Activated T-cell treated with anti-CD3 and anti-CD28 coated beads, Interleukin-2, amount 50 U/mL, for 24 hours (primary cell): ENCODE measurements around the gene WFS1.

Source experiments
- DNase-seq: peaks from one replicate; pipeline ENCODE4 v3.0.0-alpha.2; 2020
- H3K27ac Mint-ChIP-seq: 2 replicates; pipeline ENCODE4 v1.8.0; 2020; ENCODE audit warnings: mild to moderate bottlenecking, mixed read lengths
- H3K27me3 Mint-ChIP-seq: 2 replicates; pipeline ENCODE4 v1.8.0; 2020; ENCODE audit warnings: mixed read lengths
- H3K36me3 Mint-ChIP-seq: 2 replicates; pipeline ENCODE4 v1.8.0; 2020; ENCODE audit warnings: low read depth, mixed read lengths
- H3K4me1 Mint-ChIP-seq: 2 replicates; pipeline ENCODE4 v1.8.0; 2020; ENCODE audit warnings: low read depth, mixed read lengths
- H3K4me3 Mint-ChIP-seq: 2 replicates; pipeline ENCODE4 v1.8.0; 2020; ENCODE audit warnings: mild to moderate bottlenecking, moderate library complexity, mixed read lengths
- H3K9me3 Mint-ChIP-seq: 2 replicates; pipeline ENCODE4 v1.8.0; 2020; ENCODE audit warnings: mixed read lengths

The WFS1 gene

DNA sequence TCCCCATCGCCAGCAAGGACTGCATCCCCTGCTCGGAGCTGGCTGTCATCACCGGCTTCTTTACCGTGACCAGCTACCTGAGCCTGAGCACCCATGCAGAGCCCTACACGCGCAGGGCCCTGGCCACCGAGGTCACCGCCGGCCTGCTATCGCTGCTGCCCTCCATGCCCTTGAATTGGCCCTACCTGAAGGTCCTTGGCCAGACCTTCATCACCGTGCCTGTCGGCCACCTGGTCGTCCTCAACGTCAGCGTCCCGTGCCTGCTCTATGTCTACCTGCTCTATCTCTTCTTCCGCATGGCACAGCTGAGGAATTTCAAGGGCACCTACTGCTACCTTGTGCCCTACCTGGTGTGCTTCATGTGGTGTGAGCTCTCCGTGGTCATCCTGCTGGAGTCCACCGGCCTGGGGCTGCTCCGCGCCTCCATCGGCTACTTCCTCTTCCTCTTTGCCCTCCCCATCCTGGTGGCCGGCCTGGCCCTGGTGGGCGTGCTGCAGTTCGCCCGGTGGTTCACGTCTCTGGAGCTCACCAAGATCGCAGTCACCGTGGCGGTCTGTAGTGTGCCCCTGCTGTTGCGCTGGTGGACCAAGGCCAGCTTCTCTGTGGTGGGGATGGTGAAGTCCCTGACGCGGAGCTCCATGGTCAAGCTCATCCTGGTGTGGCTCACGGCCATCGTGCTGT, 31.5 kb downstream of the WFS1 start:
- no peaks in the 10 kb centered on the region for H3K9me3 Mint-ChIP-seq
- H3K27ac Mint-ChIP-seq = no peak overlapping the region

GRCh38 chr4:6301732-6302442, 32.2 kb downstream of the WFS1 start:
- Mint-ChIP-seq H3K4me1 (no peaks in the 10 kb centered on the region), H3K27ac (no peak overlapping the region), H3K27me3 (peaks cover 10% of the 10 kb centered on the region), H3K36me3 (peaks cover 23% of the 10 kb centered on the region), H3K9me3 (no peaks in the 10 kb centered on the region), H3K4me3 (no peak overlapping the region)
- no peak for DNase-seq

More for the DNA sequence above, 31.5 kb downstream of the WFS1 start:
- Mint-ChIP-seq H3K4me3 (no peak overlapping the region), H3K27me3 (peaks cover 3% of the 10 kb centered on the region), H3K36me3 (peaks cover 23% of the 10 kb centered on the region), H3K4me1 (no peaks in the 10 kb centered on the region)
- no peak for DNase-seq

DNA sequence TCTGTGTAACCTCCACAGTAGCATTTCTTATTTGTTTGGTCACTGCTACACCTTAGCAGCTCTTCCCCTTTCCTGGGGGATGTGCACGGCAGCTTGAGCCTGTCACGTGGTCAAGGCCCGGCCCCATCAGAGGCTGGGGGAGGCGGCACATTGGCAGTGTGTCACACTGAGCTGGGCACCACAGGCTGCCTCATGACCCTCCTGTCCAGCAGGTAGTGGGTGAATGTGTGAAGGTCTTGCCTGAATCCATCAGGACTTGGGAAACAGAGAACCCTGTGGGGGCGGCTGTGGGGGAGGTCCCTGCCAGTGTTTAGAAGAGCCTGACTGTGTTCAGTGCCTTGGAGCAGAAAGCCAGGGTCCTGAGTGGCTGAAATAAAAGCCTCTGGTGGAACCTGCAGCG, 33.2 kb downstream of the WFS1 start:
- H3K27ac Mint-ChIP-seq = no peak overlapping the region
- no peaks in the 10 kb centered on the region for H3K9me3 Mint-ChIP-seq
- no peak overlapping the region for H3K4me3 Mint-ChIP-seq
- no peaks in the 10 kb centered on the region for H3K4me1 Mint-ChIP-seq
- no peak for DNase-seq
- H3K27me3 Mint-ChIP-seq = peaks cover 20% of the 10 kb centered on the region
- peaks cover 23% of the 10 kb centered on the region for H3K36me3 Mint-ChIP-seq

DNA sequence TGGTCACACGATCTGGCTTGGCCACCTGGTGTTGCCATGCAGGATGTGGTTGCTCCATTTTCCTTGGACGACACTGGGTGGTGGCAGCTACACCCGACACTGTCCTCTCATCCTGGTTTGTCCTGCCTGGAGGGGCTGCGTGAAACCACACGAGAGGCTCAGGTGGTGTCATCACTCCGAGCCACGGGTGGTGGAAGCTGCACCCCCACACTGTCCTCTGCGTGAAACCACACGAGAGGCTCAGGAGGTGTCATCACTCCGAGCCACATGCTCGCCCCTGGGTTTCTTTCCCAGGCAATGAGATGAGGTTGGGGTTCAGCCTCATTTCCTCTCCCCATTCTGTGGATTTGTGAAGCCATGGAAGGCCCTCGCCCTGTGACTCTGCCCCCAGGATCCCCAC, 34.3 kb downstream of the WFS1 start:
- peaks cover 23% of the 10 kb centered on the region for H3K36me3 Mint-ChIP-seq
- no peak overlapping the region for H3K4me3 Mint-ChIP-seq

GRCh38 chr4:6306299-6306698, 36.6 kb downstream of the WFS1 start:
- H3K36me3 Mint-ChIP-seq = peaks cover 15% of the 10 kb centered on the region
- peaks cover 48% of the 10 kb centered on the region for H3K27me3 Mint-ChIP-seq
- DNase-seq = no peak
- H3K4me1 Mint-ChIP-seq = peaks cover 12% of the 10 kb centered on the region
- H3K4me3 Mint-ChIP-seq = no peak overlapping the region
- no peak overlapping the region for H3K27ac Mint-ChIP-seq
- H3K9me3 Mint-ChIP-seq = peaks cover 4% of the 10 kb centered on the region

More for the DNA sequence above, 34.3 kb downstream of the WFS1 start:
- peaks cover 29% of the 10 kb centered on the region for H3K27me3 Mint-ChIP-seq
- H3K27ac Mint-ChIP-seq = no peak overlapping the region
- peaks cover 5% of the 10 kb centered on the region for H3K4me1 Mint-ChIP-seq
- no peak for DNase-seq
- peaks cover 4% of the 10 kb centered on the region for H3K9me3 Mint-ChIP-seq

- no peak overlapping the region for H3K27ac Mint-ChIP-seq
- H3K27me3 Mint-ChIP-seq = peaks cover 51% of the 10 kb centered on the region
- no peak overlapping the region for H3K4me3 Mint-ChIP-seq
- H3K36me3 Mint-ChIP-seq = peaks cover 6% of the 10 kb centered on the region
- H3K9me3 Mint-ChIP-seq = peaks cover 4% of the 10 kb centered on the region
- DNase-seq = no peak
- peaks cover 12% of the 10 kb centered on the region for H3K4me1 Mint-ChIP-seq
These were observed 37.6 kb downstream of the WFS1 start for GRCh38 chr4:6307230-6307629.

DNA sequence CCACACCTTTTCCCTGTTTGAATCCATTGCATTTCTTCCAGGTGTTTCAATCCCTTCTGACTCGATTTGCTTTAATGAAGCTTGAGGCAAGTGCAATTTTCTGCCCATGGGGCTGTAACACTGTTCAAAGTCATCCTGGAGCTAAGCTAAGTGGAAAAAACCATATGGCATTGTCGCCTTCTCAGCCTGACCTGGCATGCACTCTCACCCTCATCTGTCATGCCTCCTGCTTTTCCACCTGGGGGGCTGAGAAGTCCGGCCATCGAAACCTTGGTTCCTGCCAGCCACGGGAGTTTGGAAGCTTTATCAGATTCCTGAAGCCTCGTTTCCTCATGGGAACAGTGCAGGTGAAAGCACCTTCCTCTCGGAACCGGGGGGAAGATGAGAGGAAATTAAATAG, 38.2 kb downstream of the WFS1 start:
- Mint-ChIP-seq H3K27ac (no peak overlapping the region), H3K36me3 (no peaks in the 10 kb centered on the region), H3K27me3 (peaks cover 57% of the 10 kb centered on the region), H3K4me1 (peaks cover 12% of the 10 kb centered on the region), H3K9me3 (peaks cover 4% of the 10 kb centered on the region), H3K4me3 (no peak overlapping the region)
- no peak for DNase-seq

DNA sequence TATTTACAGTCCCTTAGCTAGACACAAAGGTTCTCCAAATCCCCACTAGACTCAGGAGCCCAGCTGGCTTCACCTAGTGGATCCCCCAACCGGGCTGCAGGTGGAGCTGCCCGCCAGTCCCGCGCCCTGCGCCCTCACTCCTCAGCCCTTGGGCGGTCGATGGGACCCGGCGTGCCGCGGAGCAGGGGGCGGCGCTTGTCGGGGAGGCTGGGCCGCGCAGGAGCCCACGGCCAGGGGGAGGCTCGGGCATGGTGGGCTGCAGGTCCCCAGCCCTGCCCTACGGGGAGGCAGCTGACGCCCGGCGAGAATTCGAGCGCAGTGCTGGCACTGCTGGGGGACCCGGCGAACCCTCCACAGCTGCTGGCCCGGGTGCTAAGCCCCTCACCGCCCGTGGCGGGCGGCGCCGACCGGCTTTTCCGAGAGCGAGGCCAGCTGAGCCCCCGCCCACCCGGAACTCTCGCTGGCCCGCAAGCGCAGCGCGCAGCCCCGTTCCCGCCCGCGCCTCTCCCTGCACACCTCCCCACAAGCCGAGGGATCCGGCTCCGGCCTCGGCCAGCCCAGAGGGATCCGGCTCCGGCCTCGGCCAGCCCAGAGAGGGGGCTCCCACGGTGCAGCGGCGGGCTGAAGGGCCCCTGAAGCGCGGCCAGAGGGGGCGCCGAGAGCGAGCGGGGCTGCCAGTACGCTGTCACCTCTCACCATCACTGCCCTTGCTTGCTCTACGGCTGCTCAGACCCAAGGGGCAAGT, 39.4 kb downstream of the WFS1 start:
- no peak overlapping the region for H3K27ac Mint-ChIP-seq
- peaks cover 12% of the 10 kb centered on the region for H3K4me1 Mint-ChIP-seq
- peaks cover 4% of the 10 kb centered on the region for H3K9me3 Mint-ChIP-seq
- peak; percentile 68 for DNase-seq
- H3K27me3 Mint-ChIP-seq = peaks cover 61% of the 10 kb centered on the region
- peak overlapping the region; percentile 55 for H3K4me3 Mint-ChIP-seq
- no peaks in the 10 kb centered on the region for H3K36me3 Mint-ChIP-seq

GRCh38 chr4:6309777-6310176, 40.1 kb downstream of the WFS1 start:
- Mint-ChIP-seq H3K27me3 (peaks cover 64% of the 10 kb centered on the region), H3K9me3 (peaks cover 4% of the 10 kb centered on the region), H3K4me3 (peak overlapping the region; percentile 55), H3K36me3 (no peaks in the 10 kb centered on the region), H3K27ac (no peak overlapping the region), H3K4me1 (peaks cover 12% of the 10 kb centered on the region)
- DNase-seq = no peak

GRCh38 chr4:6313216-6313615, 43.6 kb downstream of the WFS1 start:
- Mint-ChIP-seq H3K4me1 (peaks cover 12% of the 10 kb centered on the region), H3K4me3 (no peak overlapping the region), H3K27ac (no peak overlapping the region), H3K36me3 (no peaks in the 10 kb centered on the region), H3K9me3 (peaks cover 4% of the 10 kb centered on the region), H3K27me3 (peaks cover 53% of the 10 kb centered on the region)
- no peak for DNase-seq

DNA sequence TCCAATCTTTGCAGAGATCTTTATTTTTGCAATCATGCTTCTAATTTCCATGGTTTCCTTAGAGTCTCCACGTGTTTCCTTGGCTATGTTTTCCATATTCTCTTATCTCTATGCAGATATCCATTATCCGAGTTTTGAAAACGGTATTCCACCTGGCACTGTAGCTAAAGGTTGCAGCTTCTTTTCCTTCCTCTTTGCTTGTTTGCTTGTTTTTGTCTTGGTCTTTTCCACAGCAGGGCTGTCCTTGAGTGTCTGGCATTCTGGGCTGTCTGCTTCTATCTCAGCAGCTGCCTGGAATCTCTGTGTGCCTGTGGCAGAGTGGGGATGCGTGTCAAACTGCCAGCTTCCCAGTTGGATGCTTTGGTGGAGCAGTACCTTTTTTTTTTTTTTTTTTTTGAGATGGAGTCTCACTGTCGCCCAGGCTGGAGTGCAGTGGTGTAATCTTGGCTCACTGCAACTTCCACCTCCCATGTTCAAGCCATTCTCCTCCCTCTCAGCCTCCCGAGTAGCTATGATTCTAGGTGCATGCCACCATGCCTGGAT, 46.9 kb downstream of the WFS1 start:
- DNase-seq = no peak
- no peaks in the 10 kb centered on the region for H3K36me3 Mint-ChIP-seq
- no peak overlapping the region for H3K27ac Mint-ChIP-seq
- no peaks in the 10 kb centered on the region for H3K9me3 Mint-ChIP-seq
- no peak overlapping the region for H3K4me3 Mint-ChIP-seq
- peaks cover 46% of the 10 kb centered on the region for H3K27me3 Mint-ChIP-seq
- no peaks in the 10 kb centered on the region for H3K4me1 Mint-ChIP-seq

- no peak for DNase-seq
- Mint-ChIP-seq H3K9me3 (no peaks in the 10 kb centered on the region), H3K27me3 (peaks cover 55% of the 10 kb centered on the region), H3K4me1 (no peaks in the 10 kb centered on the region), H3K27ac (no peak overlapping the region), H3K36me3 (no peaks in the 10 kb centered on the region), H3K4me3 (no peak overlapping the region)
These were observed 48.6 kb downstream of the WFS1 start for GRCh38 chr4:6318206-6318605.

DNA sequence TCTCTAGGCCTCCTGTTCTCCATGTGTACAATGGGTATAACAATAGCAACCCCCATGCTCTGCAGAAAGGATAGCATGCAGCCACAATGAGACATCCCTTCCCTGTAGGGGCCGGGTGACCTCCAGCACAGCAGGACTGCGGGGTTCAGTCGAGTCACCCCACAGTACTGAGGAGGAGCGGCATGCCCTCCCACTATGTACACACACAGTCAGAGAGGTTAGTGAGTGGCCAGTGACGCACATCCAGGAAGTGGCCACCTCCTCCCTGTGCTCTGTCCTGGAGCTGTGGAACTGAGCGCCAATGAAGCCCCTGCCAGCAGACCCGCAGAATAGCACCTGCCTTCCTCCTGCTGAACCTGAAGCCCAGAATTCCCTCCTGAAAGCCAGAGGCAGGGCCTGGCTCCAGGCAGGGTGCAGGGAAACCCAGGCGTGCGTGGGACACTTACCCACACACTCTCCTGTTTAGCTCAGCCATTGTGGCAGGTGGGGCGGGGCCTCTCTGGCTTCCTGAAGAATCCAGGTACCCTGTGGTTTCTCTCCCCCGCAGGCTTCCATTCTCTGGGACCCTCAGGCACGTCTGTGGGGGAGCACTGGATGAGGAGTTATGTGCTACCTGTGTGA, 50.0 kb downstream of the WFS1 start:
- peaks cover 62% of the 10 kb centered on the region for H3K27me3 Mint-ChIP-seq
- no peak overlapping the region for H3K27ac Mint-ChIP-seq
- no peaks in the 10 kb centered on the region for H3K9me3 Mint-ChIP-seq
- no peaks in the 10 kb centered on the region for H3K4me1 Mint-ChIP-seq
- no peak for DNase-seq
- no peak overlapping the region for H3K4me3 Mint-ChIP-seq
- no peaks in the 10 kb centered on the region for H3K36me3 Mint-ChIP-seq

GRCh38 chr4:6320663-6321062, 51.0 kb downstream of the WFS1 start:
- Mint-ChIP-seq H3K4me3 (no peak overlapping the region), H3K27me3 (peaks cover 72% of the 10 kb centered on the region), H3K36me3 (no peaks in the 10 kb centered on the region), H3K9me3 (no peaks in the 10 kb centered on the region), H3K27ac (no peak overlapping the region), H3K4me1 (no peaks in the 10 kb centered on the region)
- DNase-seq = no peak
